Measurements from ENCODE around the gene ANKRD49.

GRCh38 chr11:94472916-94473799 lies 20.6 kb upstream of the ANKRD49 start:
- TF ChIP-seq, protein P1, sequence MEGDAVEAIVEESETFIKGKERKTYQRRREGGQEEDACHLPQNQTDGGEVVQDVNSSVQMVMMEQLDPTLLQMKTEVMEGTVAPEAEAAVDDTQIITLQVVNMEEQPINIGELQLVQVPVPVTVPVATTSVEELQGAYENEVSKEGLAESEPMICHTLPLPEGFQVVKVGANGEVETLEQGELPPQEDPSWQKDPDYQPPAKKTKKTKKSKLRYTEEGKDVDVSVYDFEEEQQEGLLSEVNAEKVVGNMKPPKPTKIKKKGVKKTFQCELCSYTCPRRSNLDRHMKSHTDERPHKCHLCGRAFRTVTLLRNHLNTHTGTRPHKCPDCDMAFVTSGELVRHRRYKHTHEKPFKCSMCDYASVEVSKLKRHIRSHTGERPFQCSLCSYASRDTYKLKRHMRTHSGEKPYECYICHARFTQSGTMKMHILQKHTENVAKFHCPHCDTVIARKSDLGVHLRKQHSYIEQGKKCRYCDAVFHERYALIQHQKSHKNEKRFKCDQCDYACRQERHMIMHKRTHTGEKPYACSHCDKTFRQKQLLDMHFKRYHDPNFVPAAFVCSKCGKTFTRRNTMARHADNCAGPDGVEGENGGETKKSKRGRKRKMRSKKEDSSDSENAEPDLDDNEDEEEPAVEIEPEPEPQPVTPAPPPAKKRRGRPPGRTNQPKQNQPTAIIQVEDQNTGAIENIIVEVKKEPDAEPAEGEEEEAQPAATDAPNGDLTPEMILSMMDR (IDR thresholded peaks at IDR 0.05; ENCODE audit: low read depth, low read length): no peak
- TF ChIP-seq MAX (IDR thresholded peaks at IDR 0.05; ENCODE audit: low read depth, low read length): no peak
- no peak for TF ChIP-seq POLR2A (IDR thresholded peaks at IDR 0.05; ENCODE audit: extremely low read depth, insufficient read length)
- TF ChIP-seq MYC (IDR thresholded peaks at IDR 0.05; ENCODE audit: low read depth, low read length): no peak
